ENCODE measurements around the gene IGF1.

Gene IGF1

GRCh38 chr12:102413396-102413795, 67.0 kb downstream of the IGF1 start:
- H3K4me2 ChIP-seq (ENCODE audit: low read length) = no peak overlapping the region
- no peak overlapping the region for H2BK15ac ChIP-seq (replicated peaks; ENCODE audit: low read depth)

GRCh38 chr12:102410511-102410910, 69.9 kb downstream of the IGF1 start:
- H2BK120ac ChIP-seq (ENCODE audit: low read depth, low read length) = no peak overlapping the region
- no peak for DNase-seq
- no peak overlapping the region for H3K18ac ChIP-seq (ENCODE audit: low read length)

More at GRCh38 chr12:102413396-102413795, 67.0 kb downstream of the IGF1 start:
- Histone ChIP-seq H3K4ac (ENCODE audit: low read depth, low read length) (no peak overlapping the region), H4K5ac (ENCODE audit: low read length) (no peak overlapping the region), H3K18ac (ENCODE audit: low read length) (no peak overlapping the region), H3K79me1 (ENCODE audit: low read length) (no peaks in the 10 kb centered on the region), H2AK5ac (ENCODE audit: low read length) (no peak overlapping the region), H3K36me3 (ENCODE audit: control insufficient read depth, insufficient read depth, low read length) (no peaks in the 10 kb centered on the region), H2BK120ac (ENCODE audit: low read depth, low read length) (no peak overlapping the region), H3K23ac (ENCODE audit: low read length) (no peak overlapping the region), H3K79me2 (ENCODE audit: control insufficient read depth, insufficient read depth, low read length) (no peaks in the 10 kb centered on the region), H3K4me3 (ENCODE audit: low read length) (no peak overlapping the region), H3K9ac (ENCODE audit: low read length) (no peak overlapping the region), H4K8ac (ENCODE audit: low read depth, low read length) (no peak overlapping the region), H3K4me1 (ENCODE audit: control insufficient read depth, low read depth, low read length) (no peaks in the 10 kb centered on the region), H3K27me3 (ENCODE audit: insufficient read depth, low read length, poor library complexity) (no peaks in the 10 kb centered on the region), H3K56ac (ENCODE audit: low read length) (no peak overlapping the region), H3K27ac (ENCODE audit: low read depth, low read length) (no peak overlapping the region), H2BK5ac (ENCODE audit: low read length) (no peak overlapping the region)
- no peak for DNase-seq
- WGBS (ENCODE audit: extremely low coverage, insufficient coverage, low lambda C conversion rate) = no CpG with 5 or more reads among the region's 5 CpGs

DNA sequence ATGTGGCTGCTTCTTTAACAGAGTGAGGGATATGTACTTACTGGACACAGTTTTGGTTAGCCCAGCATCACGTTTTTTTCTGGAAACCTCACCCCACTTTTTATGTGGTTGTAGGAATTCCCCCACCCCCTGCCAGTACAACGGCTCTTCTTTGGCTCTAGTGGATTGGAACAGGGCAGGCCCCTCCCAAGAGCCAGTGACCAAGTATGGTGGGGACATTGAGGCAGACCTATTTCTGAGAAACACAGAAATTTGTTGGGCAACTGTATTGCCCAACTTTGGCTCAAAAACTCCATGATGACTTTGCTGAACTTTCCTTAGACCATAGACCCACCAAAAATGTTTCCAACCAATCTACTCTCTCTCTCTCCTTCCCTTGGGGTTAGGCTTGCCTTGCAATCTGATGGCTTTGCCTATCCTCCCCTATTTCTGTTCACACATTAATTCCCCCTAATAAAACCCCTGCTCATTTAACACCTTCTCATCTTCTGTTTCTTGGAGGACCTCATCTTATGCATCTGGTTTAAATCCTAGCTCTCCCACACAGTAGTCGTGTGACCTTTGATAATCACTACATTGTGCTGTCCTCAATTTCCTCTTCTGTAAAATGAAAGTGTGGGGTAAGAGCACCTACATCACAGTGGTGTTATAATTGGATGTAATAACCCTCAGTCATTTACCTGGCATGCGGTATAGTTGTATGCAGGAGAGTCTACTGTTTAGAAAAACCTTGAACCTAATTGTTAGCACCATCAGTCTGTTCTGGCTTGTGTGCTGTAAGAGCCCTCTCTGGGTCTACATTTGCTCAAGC, 71.7 kb downstream of the IGF1 start:
- H4K5ac ChIP-seq (ENCODE audit: low read length) = no peak overlapping the region
- no peak overlapping the region for H3K56ac ChIP-seq (ENCODE audit: low read length)
- H2BK5ac ChIP-seq (ENCODE audit: low read length) = no peak overlapping the region
- H3K9ac ChIP-seq (ENCODE audit: low read length) = no peak overlapping the region
- H3K27me3 ChIP-seq (ENCODE audit: insufficient read depth, low read length, poor library complexity) = no peaks in the 10 kb centered on the region
- no peaks in the 10 kb centered on the region for H3K79me1 ChIP-seq (ENCODE audit: low read length)
- no peak overlapping the region for H4K8ac ChIP-seq (ENCODE audit: low read depth, low read length)
- H3K4me3 ChIP-seq (ENCODE audit: low read length) = no peak overlapping the region
- no peak overlapping the region for H2BK120ac ChIP-seq (ENCODE audit: low read depth, low read length)
- no peak overlapping the region for H3K23ac ChIP-seq (ENCODE audit: low read length)
- H3K4me1 ChIP-seq (ENCODE audit: control insufficient read depth, low read depth, low read length) = no peaks in the 10 kb centered on the region
- no peaks in the 10 kb centered on the region for H3K36me3 ChIP-seq (ENCODE audit: control insufficient read depth, insufficient read depth, low read length)
- no peak overlapping the region for H2BK15ac ChIP-seq (replicated peaks; ENCODE audit: low read depth)
- H2AK5ac ChIP-seq (ENCODE audit: low read length) = no peak overlapping the region
- H3K4ac ChIP-seq (ENCODE audit: low read depth, low read length) = no peak overlapping the region
- H3K27ac ChIP-seq (ENCODE audit: low read depth, low read length) = no peak overlapping the region
- no peaks in the 10 kb centered on the region for H3K79me2 ChIP-seq (ENCODE audit: control insufficient read depth, insufficient read depth, low read length)
- no CpG with 5 or more reads among the region's 4 CpGs for WGBS (ENCODE audit: extremely low coverage, insufficient coverage, low lambda C conversion rate)
- DNase-seq = no peak
- H3K4me2 ChIP-seq (ENCODE audit: low read length) = no peak overlapping the region
- no peak overlapping the region for H3K18ac ChIP-seq (ENCODE audit: low read length)

More at GRCh38 chr12:102410511-102410910, 69.9 kb downstream of the IGF1 start:
- Histone ChIP-seq H3K56ac (ENCODE audit: low read length) (no peak overlapping the region), H4K5ac (ENCODE audit: low read length) (no peak overlapping the region), H3K4me1 (ENCODE audit: control insufficient read depth, low read depth, low read length) (no peaks in the 10 kb centered on the region), H3K4me3 (ENCODE audit: low read length) (no peak overlapping the region), H4K8ac (ENCODE audit: low read depth, low read length) (no peak overlapping the region), H2AK5ac (ENCODE audit: low read length) (no peak overlapping the region), H3K23ac (ENCODE audit: low read length) (no peak overlapping the region), H3K79me2 (ENCODE audit: control insufficient read depth, insufficient read depth, low read length) (no peaks in the 10 kb centered on the region), H3K9ac (ENCODE audit: low read length) (no peak overlapping the region), H3K27ac (ENCODE audit: low read depth, low read length) (no peak overlapping the region), H3K27me3 (ENCODE audit: insufficient read depth, low read length, poor library complexity) (no peaks in the 10 kb centered on the region), H3K4ac (ENCODE audit: low read depth, low read length) (no peak overlapping the region), H3K36me3 (ENCODE audit: control insufficient read depth, insufficient read depth, low read length) (no peaks in the 10 kb centered on the region), H2BK15ac (replicated peaks; ENCODE audit: low read depth) (no peak overlapping the region), H2BK5ac (ENCODE audit: low read length) (no peak overlapping the region), H3K4me2 (ENCODE audit: low read length) (no peak overlapping the region), H3K79me1 (ENCODE audit: low read length) (no peaks in the 10 kb centered on the region)

DNA sequence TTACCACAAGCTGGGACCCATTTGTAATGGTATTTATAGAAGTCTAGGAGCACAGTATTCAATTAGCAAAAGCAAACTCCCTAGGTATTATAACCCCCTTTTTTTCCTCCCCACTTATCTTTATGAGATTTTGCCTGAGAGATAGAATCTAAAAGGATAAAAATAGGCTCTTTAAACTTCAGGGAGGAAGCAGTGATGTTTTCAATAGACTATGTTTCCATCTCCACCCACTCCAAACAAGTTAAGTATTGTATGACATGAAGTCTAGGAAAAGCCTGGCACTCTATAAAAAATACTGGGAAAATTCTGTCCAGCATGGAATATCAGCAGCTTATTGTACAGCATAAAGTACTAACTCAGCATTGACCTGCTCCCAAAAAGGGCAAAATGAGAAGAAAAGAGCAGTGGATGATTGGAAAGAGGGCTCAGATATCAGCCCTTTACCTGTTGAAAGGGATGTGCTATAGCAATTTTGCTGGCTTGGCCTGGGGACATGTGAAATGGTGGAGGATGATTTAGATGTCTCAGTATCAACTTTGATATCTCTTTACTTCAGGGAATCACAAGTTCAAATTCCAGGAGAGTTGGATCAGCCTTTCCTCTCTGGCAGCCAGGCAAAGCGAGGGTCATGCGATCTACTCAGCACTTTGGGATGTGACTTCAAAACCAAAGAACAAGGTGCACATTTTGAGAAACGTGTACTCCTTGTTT, 72.4 kb downstream of the IGF1 start:
- Histone ChIP-seq H3K4me3 (ENCODE audit: low read length) (no peak overlapping the region), H3K4ac (ENCODE audit: low read depth, low read length) (no peak overlapping the region), H3K4me2 (ENCODE audit: low read length) (no peak overlapping the region), H4K5ac (ENCODE audit: low read length) (no peak overlapping the region), H2AK5ac (ENCODE audit: low read length) (no peak overlapping the region), H3K9ac (ENCODE audit: low read length) (no peak overlapping the region), H3K27ac (ENCODE audit: low read depth, low read length) (no peak overlapping the region), H3K79me1 (ENCODE audit: low read length) (no peaks in the 10 kb centered on the region), H2BK15ac (replicated peaks; ENCODE audit: low read depth) (no peak overlapping the region), H2BK120ac (ENCODE audit: low read depth, low read length) (no peak overlapping the region), H2BK5ac (ENCODE audit: low read length) (no peak overlapping the region), H3K27me3 (ENCODE audit: insufficient read depth, low read length, poor library complexity) (no peaks in the 10 kb centered on the region), H4K8ac (ENCODE audit: low read depth, low read length) (no peak overlapping the region), H3K18ac (ENCODE audit: low read length) (no peak overlapping the region), H3K56ac (ENCODE audit: low read length) (no peak overlapping the region), H3K4me1 (ENCODE audit: control insufficient read depth, low read depth, low read length) (no peaks in the 10 kb centered on the region), H3K23ac (ENCODE audit: low read length) (no peak overlapping the region), H3K79me2 (ENCODE audit: control insufficient read depth, insufficient read depth, low read length) (no peaks in the 10 kb centered on the region), H3K36me3 (ENCODE audit: control insufficient read depth, insufficient read depth, low read length) (no peaks in the 10 kb centered on the region)
- DNase-seq = no peak
- whole genome bisulfite sequencing (ENCODE audit: extremely low coverage, insufficient coverage, low lambda C conversion rate) = no CpG with 5 or more reads among the region's 3 CpGs

- WGBS (ENCODE audit: extremely low coverage, insufficient coverage, low lambda C conversion rate) = no CpG with 5 or more reads among the region's 7 CpGs
- Histone ChIP-seq H3K79me1 (ENCODE audit: low read length) (no peaks in the 10 kb centered on the region), H3K36me3 (ENCODE audit: control insufficient read depth, insufficient read depth, low read length) (no peaks in the 10 kb centered on the region), H3K9ac (ENCODE audit: low read length) (no peak overlapping the region), H4K5ac (ENCODE audit: low read length) (no peak overlapping the region), H2BK120ac (ENCODE audit: low read depth, low read length) (no peak overlapping the region), H3K23ac (ENCODE audit: low read length) (no peak overlapping the region), H3K4ac (ENCODE audit: low read depth, low read length) (no peak overlapping the region), H3K27me3 (ENCODE audit: insufficient read depth, low read length, poor library complexity) (no peaks in the 10 kb centered on the region), H3K18ac (ENCODE audit: low read length) (no peak overlapping the region), H2BK15ac (replicated peaks; ENCODE audit: low read depth) (no peak overlapping the region), H3K27ac (ENCODE audit: low read depth, low read length) (no peak overlapping the region), H3K56ac (ENCODE audit: low read length) (no peak overlapping the region), H2BK5ac (ENCODE audit: low read length) (no peak overlapping the region), H4K8ac (ENCODE audit: low read depth, low read length) (no peak overlapping the region), H3K4me3 (ENCODE audit: low read length) (no peak overlapping the region), H3K4me1 (ENCODE audit: control insufficient read depth, low read depth, low read length) (no peaks in the 10 kb centered on the region), H2AK5ac (ENCODE audit: low read length) (no peak overlapping the region), H3K79me2 (ENCODE audit: control insufficient read depth, insufficient read depth, low read length) (no peaks in the 10 kb centered on the region), H3K4me2 (ENCODE audit: low read length) (no peak overlapping the region)
- DNase-seq = peak; percentile 20
Measured at GRCh38 chr12:102406033-102406584, 74.3 kb downstream of the IGF1 start.
